Measurements from ENCODE around the gene CNGA2.
"Not testable (repeated sequence)": the region's sequence is repeated elsewhere in the genome, so short reads cannot be mapped to it uniquely, and the experiment has no call there.

DNA sequence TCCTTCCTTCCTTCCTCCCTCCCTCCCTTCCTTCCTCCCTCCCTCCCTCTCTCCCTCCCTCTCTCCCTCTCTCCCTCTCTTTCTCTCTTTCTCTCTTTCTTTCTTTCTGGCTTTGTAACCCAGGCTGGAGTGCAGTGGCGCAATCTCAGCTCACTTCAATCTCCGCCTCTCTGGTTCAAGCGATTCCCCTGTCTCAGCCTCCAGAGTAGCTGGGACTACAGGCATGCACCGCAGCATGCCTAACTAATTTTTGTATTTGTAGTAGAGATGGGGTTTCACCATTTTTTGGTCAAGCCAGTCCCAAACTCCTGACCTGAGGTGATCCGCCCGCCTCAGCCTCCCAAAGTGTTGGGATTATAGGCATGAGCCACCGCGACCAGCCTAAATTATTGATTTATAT lies 37.5 kb upstream of the CNGA2 start:
- TF ChIP-seq, protein P1, sequence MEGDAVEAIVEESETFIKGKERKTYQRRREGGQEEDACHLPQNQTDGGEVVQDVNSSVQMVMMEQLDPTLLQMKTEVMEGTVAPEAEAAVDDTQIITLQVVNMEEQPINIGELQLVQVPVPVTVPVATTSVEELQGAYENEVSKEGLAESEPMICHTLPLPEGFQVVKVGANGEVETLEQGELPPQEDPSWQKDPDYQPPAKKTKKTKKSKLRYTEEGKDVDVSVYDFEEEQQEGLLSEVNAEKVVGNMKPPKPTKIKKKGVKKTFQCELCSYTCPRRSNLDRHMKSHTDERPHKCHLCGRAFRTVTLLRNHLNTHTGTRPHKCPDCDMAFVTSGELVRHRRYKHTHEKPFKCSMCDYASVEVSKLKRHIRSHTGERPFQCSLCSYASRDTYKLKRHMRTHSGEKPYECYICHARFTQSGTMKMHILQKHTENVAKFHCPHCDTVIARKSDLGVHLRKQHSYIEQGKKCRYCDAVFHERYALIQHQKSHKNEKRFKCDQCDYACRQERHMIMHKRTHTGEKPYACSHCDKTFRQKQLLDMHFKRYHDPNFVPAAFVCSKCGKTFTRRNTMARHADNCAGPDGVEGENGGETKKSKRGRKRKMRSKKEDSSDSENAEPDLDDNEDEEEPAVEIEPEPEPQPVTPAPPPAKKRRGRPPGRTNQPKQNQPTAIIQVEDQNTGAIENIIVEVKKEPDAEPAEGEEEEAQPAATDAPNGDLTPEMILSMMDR (IDR thresholded peaks at IDR 0.05; ENCODE audit: poor library complexity): not testable (repeated sequence)
- not testable (repeated sequence) for TF ChIP-seq EZH2 (IDR thresholded peaks at IDR 0.05; ENCODE audit: borderline replicate concordance)
